HepG2 (cell line): ENCODE results near the gene CES2. TPM values are rescaled to one million over a fixed set of nuclear protein-coding genes. Genes with fewer than 3 reads are reported as not detected.
"Not testable (repeated sequence)": the region's sequence is repeated elsewhere in the genome, so short reads cannot be mapped to it uniquely, and the experiment has no call there.

Source experiments
- ATAC-seq: fragments of 200-7000 bp; cut with Tn5 transposase; 3 replicates; pipeline ENCODE4 v1.9.1; 2020; ENCODE audit warnings: mild to moderate bottlenecking, moderate library complexity
- BruUV-seq: library from RNA; stranded (reverse); fragments of 400-500 nt; replicated peaks from 2 replicates; lab custom pipeline; 2021; lab: Mats Ljungman, UMichigan
- CTCF ChIA-PET: fragments of 300-600 bp; formaldehyde crosslinking; extraction: SDS; loops from one replicate; lab custom pipeline; 2021; ENCODE audit warnings: low total read pairs, inconsistent platforms, low intra/inter-chr PET ratio; lab: Yijun Ruan, JAX
- POLR2A ChIA-PET: fragments of 350-600 bp; sonication (Branson Sonifier 250); formaldehyde crosslinking; loops from one replicate; lab custom pipeline; 2020; ENCODE audit warnings: antibody characterized with exemption, inconsistent platforms; lab: Yijun Ruan, JAX
- DNase-seq: peaks from one replicate; pipeline ENCODE4 v3.0.0-alpha.2; 2015; ENCODE audit warnings: low spot score
- FAIRE-seq: peaks from 3 replicates; lab custom pipeline; 2011; peaks lifted over from hg19 to GRCh38; lab: Jason Lieb, UNC
- H2AFZ ChIP-seq: one replicate; pipeline ENCODE4 v1.6.1; 2011; ENCODE audit warnings: low read length, inconsistent platforms
- H3K27ac ChIP-seq: fragments of 300-600 bp; 3 replicates; pipeline ENCODE4 v1.8.0; 2011; ENCODE audit warnings: mixed run types, mild to moderate bottlenecking, mixed read lengths, low read length, inconsistent platforms; ENCODE audit not compliant: insufficient read depth; ENCODE audit errors: extremely low read length
- H3K27me3 ChIP-seq, 2 experiments: fragments of 200-600 bp in 1 of 2; 2 replicates in 1 of 2; 3 replicates in 1 of 2; pipeline versions ENCODE4 v1.6.0 to v1.8.0; 2011; ENCODE audit warnings: low read length in 2 of 2, mild to moderate bottlenecking in 2 of 2, moderate library complexity in 2 of 2, inconsistent platforms in 1 of 2; ENCODE audit not compliant: insufficient read depth in 2 of 2, control insufficient read depth in 1 of 2
- H3K36me3 ChIP-seq, 2 experiments: fragments of 200-600 bp in 1 of 2; replicated peaks in 1 of 2; 2 replicates in 1 of 2; 3 replicates in 1 of 2; pipeline versions ENCODE4 v1.5.1 to v1.8.0; 2011; ENCODE audit warnings: low read length in 2 of 2, inconsistent platforms in 1 of 2; ENCODE audit not compliant: insufficient read depth in 2 of 2, control insufficient read depth in 1 of 2
- H3K4me1 ChIP-seq: 2 replicates; pipeline ENCODE4 v1.5.1; 2012; ENCODE audit warnings: low read length, inconsistent platforms; ENCODE audit not compliant: insufficient read depth
- H3K4me2 ChIP-seq: 2 replicates; pipeline ENCODE4 v1.6.0; 2011; ENCODE audit warnings: low read depth, low read length, inconsistent platforms
- H3K4me3 ChIP-seq, 3 experiments: fragments of 200-600 bp in 1 of 3; sonication (generic), shearing (Covaris generic) in 1 of 3; replicated peaks in 1 of 3; 2 replicates each; pipeline ENCODE4 v1.5.1; 2011 to 2016; ENCODE audit warnings: low read length in 3 of 3, inconsistent platforms in 2 of 3, low read depth in 2 of 3, mild to moderate bottlenecking in 2 of 3, control low read depth in 1 of 3, mixed read lengths in 1 of 3; ENCODE audit not compliant: insufficient read depth in 1 of 3
- H3K79me2 ChIP-seq: one replicate; pipeline ENCODE4 v1.6.1; 2011; ENCODE audit warnings: low read length, inconsistent platforms; ENCODE audit not compliant: insufficient read depth
- H3K9ac ChIP-seq: 2 replicates; pipeline ENCODE4 v1.6.0; 2011; ENCODE audit warnings: mild to moderate bottlenecking, low read depth, low read length, inconsistent platforms; ENCODE audit not compliant: insufficient read depth
- H3K9me3 ChIP-seq: 2 replicates; pipeline ENCODE4 v1.5.1; 2012; ENCODE audit warnings: mild to moderate bottlenecking, low read length
- H4K20me1 ChIP-seq: 2 replicates; pipeline ENCODE4 v1.6.0; 2011; ENCODE audit warnings: inconsistent platforms, mild to moderate bottlenecking, low read length, moderate library complexity; ENCODE audit not compliant: insufficient read depth
- KLF13 ChIP-seq: sonication (generic); formaldehyde crosslinking; IDR thresholded peaks from 2 replicates; pipeline ENCODE4 v1.4.0; 2020; ENCODE audit warnings: mild to moderate bottlenecking, missing genetic modification reagents
- NAIF1 ChIP-seq: sonication (generic); formaldehyde crosslinking; IDR thresholded peaks from 2 replicates; pipeline ENCODE4 v1.5.0; 2020; ENCODE audit warnings: mild to moderate bottlenecking, missing genetic modification reagents, borderline replicate concordance
- NFKB2 ChIP-seq: sonication (generic); formaldehyde crosslinking; IDR thresholded peaks from 2 replicates; pipeline ENCODE4 v1.4.0; 2020; ENCODE audit warnings: missing genetic modification reagents, borderline replicate concordance
- RNF219 ChIP-seq: sonication (generic); formaldehyde crosslinking; IDR thresholded peaks from 2 replicates; pipeline ENCODE4 v1.5.0; 2020; ENCODE audit warnings: mild to moderate bottlenecking, missing genetic modification reagents
- ZBTB2 ChIP-seq: sonication (generic); formaldehyde crosslinking; IDR thresholded peaks from 2 replicates; pipeline ENCODE4 v1.8.0; 2022; ENCODE audit warnings: low read depth, missing genetic modification reagents
- ZBTB42 ChIP-seq: sonication (generic); formaldehyde crosslinking; IDR thresholded peaks from 2 replicates; pipeline ENCODE4 v1.5.0; 2020; ENCODE audit warnings: mild to moderate bottlenecking, missing genetic modification reagents
- ZFP82 ChIP-seq: sonication (generic); formaldehyde crosslinking; IDR thresholded peaks from 2 replicates; pipeline ENCODE4 v1.5.1; 2020; ENCODE audit warnings: mild to moderate bottlenecking, missing genetic modification reagents, borderline replicate concordance
- ZNF224 ChIP-seq: sonication (generic); formaldehyde crosslinking; IDR thresholded peaks from 2 replicates; pipeline ENCODE4 v1.5.0; 2020; ENCODE audit warnings: mild to moderate bottlenecking, missing genetic modification reagents
- ZNF615 ChIP-seq: sonication (generic); formaldehyde crosslinking; IDR thresholded peaks from 2 replicates; pipeline ENCODE4 v1.5.0; 2020; ENCODE audit warnings: mild to moderate bottlenecking, missing genetic modification reagents, borderline replicate concordance
- ZNF816 ChIP-seq: sonication (generic); formaldehyde crosslinking; IDR thresholded peaks from 2 replicates; pipeline ENCODE4 v1.8.0; 2022; ENCODE audit warnings: missing genetic modification reagents, mild to moderate bottlenecking, borderline replicate concordance
- ZNF841 ChIP-seq: sonication (generic); formaldehyde crosslinking; IDR thresholded peaks from 2 replicates; pipeline ENCODE4 v1.8.1; 2023; ENCODE audit warnings: missing genetic modification reagents, borderline replicate concordance
- ZNF850 ChIP-seq: sonication (generic); formaldehyde crosslinking; conservative IDR thresholded peaks from 2 replicates; pipeline ENCODE4 v1.9.0; 2021; ENCODE audit warnings: mild to moderate bottlenecking, missing genetic modification reagents
- ZNF879 ChIP-seq: sonication (generic); formaldehyde crosslinking; IDR thresholded peaks from 2 replicates; pipeline ENCODE4 v1.8.1; 2023; ENCODE audit warnings: missing genetic modification reagents
- WGBS: methylation state at CpG from one replicate; pipeline ENCODE4 v1.1.6; 2017; ENCODE audit warnings: low lambda C conversion rate; 5-methylcytosine and 5-hydroxymethylcytosine counted together
- in situ Hi-C: cut with HindIII; loops from 2 replicates; pipeline ENCODE4 v1.10.0; 2017; ENCODE audit warnings: low pct_unique_long_range_greater_than_20kb; ENCODE audit not compliant: extremely low pct_ligation_motif_present
- intact Hi-C: fragments of 100-400 bp; cut with micrococcal nuclease; formaldehyde crosslinking; loops from one replicate; pipeline ENCODE4 v1.10.0; 2022; ENCODE audit not compliant: unreplicated experiment
- polyA plus RNA-seq, 8 experiments: library from polyadenylated mRNA; depleted of rRNA in 3 of 8; stranded (reverse) in 7 of 8; unstranded in 1 of 8; fragments of >200 nt; fragmentation: Illumina TruSeq in 4 of 8; extraction: Trizol in 4 of 8; gene quantifications; 2 replicates each; pipeline versions ENCODE4 v1.2.1 to v1.2.3, GENCODE V29; 2011 to 2016; ENCODE audit warnings: low read depth in 4 of 8, missing spikeins in 1 of 8, mixed read lengths in 1 of 8; ENCODE audit not compliant: insufficient read depth in 1 of 8
- total RNA-seq, 5 experiments: library from RNA; depleted of rRNA; stranded (reverse); fragments of >200 nt; fragmentation: Illumina TruSeq; extraction: Trizol; gene quantifications; 2 replicates each; pipeline ENCODE4 v1.2.3, GENCODE V29; 2016; ENCODE audit warnings: low read depth in 1 of 5
- TF ChIP-seq, protein P1 (sequence below): sonication (generic); formaldehyde crosslinking; IDR thresholded peaks from 2 replicates; pipeline ENCODE4 v1.9.0; 2021; ENCODE audit warnings: missing genetic modification reagents, mild to moderate bottlenecking, borderline replicate concordance

Gene CES2
- total and polyA plus RNA-seq, 2 of the 13 experiments (the other 11 are each of a cell fraction or from before 2014, with no cell fraction given) = 50.6 to 63.8 TPM

- H3K79me2 ChIP-seq = peaks cover 33% of the 10 kb centered on the region
- CTCF ChIA-PET = not testable (repeated sequence)
- POLR2A ChIA-PET = interaction anchor here (0.7 to 2.4 kb wide), 9 partner anchors 9 to 132 kb away, joined by 3 to 20 read pairs (median 3); partner anchors contain the start of genes CDH16 and PDP2
Measured at GRCh38 chr16:66934839-66935313, 440 bp upstream of the CES2 start.

More at GRCh38 chr16:66934839-66935313, 440 bp upstream of the CES2 start:
- intact Hi-C loops (loop anchor here (1.0 kb wide), 1 partner anchor 176 kb away; no protein-coding TSS in a partner anchor), in situ Hi-C loops (loop anchor here (5.0 kb wide), 1 partner anchor 33 kb away; no protein-coding TSS in a partner anchor)
- Histone ChIP-seq H3K4me2 (peak overlapping the region; percentile 89), H3K4me3 (peak overlapping the region; percentile 81 to 89 (median 88)), H3K9ac (peak overlapping the region; percentile 90), H3K27ac (peak overlapping the region; percentile 81), H3K36me3 (peaks cover 8 to 24% of the 10 kb centered on the region in 2 experiments; a peak in 4 of 5 replicates), H3K4me1 (peaks cover 65% of the 10 kb centered on the region)
- H3K27me3 ChIP-seq, ATAC-seq, H3K9me3 ChIP-seq, DNase-seq, H2AFZ ChIP-seq, H4K20me1 ChIP-seq: not testable (repeated sequence)
- BruUV-seq = TSS peak; percentile 51
- peak; percentile 21 for FAIRE-seq
- WGBS = 2% methylated on average over 23 of the region's 24 CpGs
- 0 out of 2 replicates have a peak, but pooled peaks have one; percentile 40 for TF ChIP-seq ZNF879
- TF ChIP-seq ZNF841 (CRISPR knock-in tag) = 0 out of 2 replicates have a peak, but pooled peaks have one; percentile 27
- TF ChIP-seq NAIF1 (CRISPR knock-in tag) = 0 out of 2 replicates have a peak, but pooled peaks have one; percentile 13
- 0 out of 2 replicates have a peak, but pooled peaks have one; percentile 30 for TF ChIP-seq ZNF224
- 0 out of 2 replicates have a peak, but pooled peaks have one; percentile 9 for TF ChIP-seq NFKB2 (CRISPR knock-in tag)
- peak; percentile 3; the same call in 1 of the 2 replicates for TF ChIP-seq ZBTB42
- TF ChIP-seq RNF219 = peak; percentile 21; the same call in 1 of the 2 replicates
- TF ChIP-seq, protein P1, sequence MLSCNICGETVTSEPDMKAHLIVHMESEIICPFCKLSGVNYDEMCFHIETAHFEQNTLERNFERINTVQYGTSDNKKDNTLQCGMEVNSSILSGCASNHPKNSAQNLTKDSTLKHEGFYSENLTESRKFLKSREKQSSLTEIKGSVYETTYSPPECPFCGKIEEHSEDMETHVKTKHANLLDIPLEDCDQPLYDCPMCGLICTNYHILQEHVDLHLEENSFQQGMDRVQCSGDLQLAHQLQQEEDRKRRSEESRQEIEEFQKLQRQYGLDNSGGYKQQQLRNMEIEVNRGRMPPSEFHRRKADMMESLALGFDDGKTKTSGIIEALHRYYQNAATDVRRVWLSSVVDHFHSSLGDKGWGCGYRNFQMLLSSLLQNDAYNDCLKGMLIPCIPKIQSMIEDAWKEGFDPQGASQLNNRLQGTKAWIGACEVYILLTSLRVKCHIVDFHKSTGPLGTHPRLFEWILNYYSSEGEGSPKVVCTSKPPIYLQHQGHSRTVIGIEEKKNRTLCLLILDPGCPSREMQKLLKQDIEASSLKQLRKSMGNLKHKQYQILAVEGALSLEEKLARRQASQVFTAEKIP (CRISPR knock-in tag) = 0 out of 2 replicates have a peak, but pooled peaks have one; percentile 24
- peak; percentile 51; the same call in 1 of the 2 replicates for TF ChIP-seq ZFP82 (CRISPR knock-in tag)
- TF ChIP-seq ZNF816 = peak; percentile 65; the same call in 1 of the 2 replicates
- 0 out of 2 replicates have a peak, but pooled peaks have one; percentile 5 for TF ChIP-seq KLF13 (CRISPR knock-in tag)
- 0 out of 2 replicates have a peak, but pooled peaks have one; percentile 45 for TF ChIP-seq ZNF850
- 0 out of 2 replicates have a peak, but pooled peaks have one; percentile 17 for TF ChIP-seq ZBTB2 (CRISPR knock-in tag)
- 0 out of 2 replicates have a peak, but pooled peaks have one; percentile 5 for TF ChIP-seq ZNF615 (CRISPR knock-in tag)
